GM12875 (cell line): ENCODE measurements around the gene TSEN2.

Experiments used
- H3K4me3 ChIP-seq: one replicate; pipeline ENCODE4 v1.5.1; 2011; ENCODE audit warnings: low read depth, low read length, control low read depth
- CTCF ChIP-seq: IDR thresholded peaks from 2 replicates; pipeline ENCODE4 v1.5.1; 2011; ENCODE audit warnings: low read depth, mild to moderate bottlenecking, control low read depth, inconsistent platforms, low read length, moderate library complexity, borderline replicate concordance; ENCODE audit not compliant: insufficient read depth

TSEN2 gene

GRCh38 chr3:12506201-12506709, 22.0 kb downstream of the TSEN2 start:
- H3K4me3 ChIP-seq, result no peak overlapping the region
- TF ChIP-seq CTCF, result no peak

- H3K4me3 ChIP-seq, result no peak overlapping the region
- no peak for TF ChIP-seq CTCF
Observed at GRCh38 chr3:12507591-12508281, 23.5 kb downstream of the TSEN2 start.

GRCh38 chr3:12508291-12508700, 24.0 kb downstream of the TSEN2 start:
- no peak for TF ChIP-seq CTCF

GRCh38 chr3:12509466-12509865, 25.2 kb downstream of the TSEN2 start:
- TF ChIP-seq CTCF, result no peak

More at GRCh38 chr3:12508291-12508700, 24.0 kb downstream of the TSEN2 start:
- H3K4me3 ChIP-seq, result no peak overlapping the region

GRCh38 chr3:12512534-12513118, 28.3 kb downstream of the TSEN2 start:
- TF ChIP-seq CTCF, result no peak
- no peak overlapping the region for H3K4me3 ChIP-seq

More at GRCh38 chr3:12509466-12509865, 25.2 kb downstream of the TSEN2 start:
- no peak overlapping the region for H3K4me3 ChIP-seq

- TF ChIP-seq CTCF, result no peak
Observed at GRCh38 chr3:12513694-12514446, 29.6 kb downstream of the TSEN2 start.

GRCh38 chr3:12515631-12516030, 31.4 kb downstream of the TSEN2 start:
- H3K4me3 ChIP-seq, result no peak overlapping the region
- no peak for TF ChIP-seq CTCF

More at GRCh38 chr3:12513694-12514446, 29.6 kb downstream of the TSEN2 start:
- no peak overlapping the region for H3K4me3 ChIP-seq
